A172 (cell line): ENCODE results near the gene FARS2. TPM values are rescaled to one million over a fixed set of nuclear protein-coding genes. Genes with fewer than 3 reads are reported as not detected.
A peak's percentile ranks its signal among the peaks of the same experiment; 100 is the strongest.

Experiments used
- DNase-seq: peaks from one replicate; pipeline ENCODE4 v3.0.0-alpha.2; 2015; ENCODE audit warnings: low spot score
- total RNA-seq: library from RNA; depleted of rRNA; stranded (reverse); fragments of >200 nt; shearing (Covaris generic); gene quantifications from 2 replicates; pipeline ENCODE4 v1.2.3, GENCODE V29; 2014

FARS2 gene
- total RNA-seq, 1 experiment from 2014 or later: 12.5 TPM

DNA sequence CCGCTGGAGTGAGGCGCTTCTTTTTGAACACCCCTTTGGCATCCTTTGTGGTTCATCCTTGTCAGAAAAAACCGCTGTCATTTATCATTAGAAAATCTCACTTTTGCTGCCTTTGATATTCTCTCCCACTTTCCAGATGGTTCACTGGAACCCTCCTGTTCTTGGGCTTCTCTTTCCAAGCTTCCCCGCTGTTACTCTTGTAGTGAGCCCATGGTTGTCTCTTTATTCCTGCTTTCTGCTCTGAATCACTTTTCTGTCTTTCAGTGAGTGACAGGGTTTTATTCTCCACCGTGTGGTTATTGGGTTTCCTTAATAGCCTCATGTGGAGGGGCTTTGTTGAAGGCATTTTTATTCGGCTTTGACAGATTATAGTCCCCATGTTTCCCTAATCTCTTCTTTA, 117.0 kb downstream of the FARS2 start:
- no peak for DNase-seq

- DNase-seq: peak; percentile 21
Measured at GRCh38 chr6:5379647-5380242, 118.4 kb downstream of the FARS2 start.

DNA sequence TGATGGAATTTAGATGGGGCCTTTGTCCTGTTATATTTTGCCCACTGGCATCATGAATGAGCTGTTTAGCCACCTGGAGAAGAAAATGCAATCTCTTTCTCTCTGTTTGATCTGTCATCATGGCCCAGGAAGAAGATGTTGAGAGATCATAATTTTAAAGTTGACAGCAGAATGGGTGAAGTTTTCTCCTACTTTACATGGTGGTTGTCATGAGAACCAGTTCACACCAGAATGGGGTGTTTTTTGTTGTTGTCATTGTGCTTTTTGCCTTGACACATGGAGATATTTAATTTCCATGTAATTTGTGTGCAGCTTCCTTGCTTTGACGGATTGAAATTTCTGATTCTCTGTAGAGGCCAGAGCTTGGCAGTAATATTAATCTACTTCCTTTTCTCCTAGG, 122.5 kb downstream of the FARS2 start:
- no peak for DNase-seq

DNA sequence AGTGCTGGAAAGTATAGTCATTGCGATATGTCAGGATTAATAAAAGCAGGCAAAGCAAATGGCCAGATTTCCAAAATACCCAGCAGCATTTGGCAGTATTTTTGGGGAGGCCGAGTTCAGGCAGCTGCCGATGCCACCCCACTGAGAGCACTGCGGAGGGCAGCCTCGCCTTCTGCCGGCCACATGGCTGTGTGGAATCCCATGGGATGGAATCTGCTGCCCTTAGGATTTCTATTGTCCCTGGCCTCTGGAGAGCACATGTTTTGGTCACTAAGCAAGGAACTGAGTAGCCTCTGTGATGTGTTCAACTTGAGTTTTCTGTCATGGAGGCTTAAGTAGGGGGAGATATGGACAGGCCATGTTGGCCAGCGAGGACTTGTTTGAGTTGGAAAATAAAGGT, 123.0 kb downstream of the FARS2 start:
- no peak for DNase-seq

DNA sequence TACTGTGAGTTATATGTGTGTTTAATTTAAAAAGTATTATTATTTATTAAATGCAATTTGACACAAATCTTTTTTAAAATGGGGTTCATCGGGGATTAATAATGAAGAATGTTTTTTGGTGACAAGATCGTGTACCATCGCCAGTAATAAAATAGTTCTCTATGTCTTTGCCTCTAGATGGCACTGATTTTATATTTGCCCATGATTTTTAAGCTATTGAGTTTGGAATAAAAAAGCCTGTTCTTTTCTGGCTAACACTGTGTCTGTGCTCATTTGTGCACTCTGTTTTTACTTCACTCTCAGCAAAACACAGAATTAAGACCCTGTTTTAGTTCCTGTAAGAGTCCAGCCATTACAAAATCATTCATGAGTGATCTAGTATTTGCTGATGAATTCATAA, 127.0 kb downstream of the FARS2 start:
- no peak for DNase-seq

DNA sequence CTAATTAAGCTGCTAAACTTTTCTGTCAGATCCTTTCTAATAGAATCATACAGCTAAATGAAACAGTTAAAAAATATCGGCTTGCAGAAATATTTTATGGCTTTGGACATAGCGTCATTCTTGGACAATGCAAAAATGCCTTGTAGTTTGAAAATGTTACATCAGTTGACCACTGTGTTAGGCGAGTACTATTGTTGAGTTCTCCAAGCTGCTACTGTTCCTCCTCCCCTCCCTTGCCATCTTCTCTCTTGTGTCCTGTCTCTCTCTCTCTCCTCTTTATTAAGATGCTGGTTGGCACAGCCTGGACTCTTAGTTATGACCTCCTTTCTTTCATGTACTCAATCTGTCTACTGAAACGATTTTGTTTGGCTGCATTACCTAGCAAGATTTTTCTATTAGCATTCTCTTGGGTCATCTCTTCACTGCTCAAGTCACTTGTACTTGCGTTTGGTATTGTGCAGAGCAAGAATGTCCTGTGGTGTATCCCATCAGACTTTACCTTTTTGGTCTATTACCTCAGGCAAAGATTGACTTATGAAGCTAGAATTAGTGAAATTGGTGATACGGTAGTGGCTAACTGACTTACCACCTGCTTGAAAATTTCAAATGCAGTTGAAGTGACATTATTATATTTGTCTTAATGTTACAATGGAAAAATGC, 127.9 kb downstream of the FARS2 start:
- DNase-seq: no peak

DNA sequence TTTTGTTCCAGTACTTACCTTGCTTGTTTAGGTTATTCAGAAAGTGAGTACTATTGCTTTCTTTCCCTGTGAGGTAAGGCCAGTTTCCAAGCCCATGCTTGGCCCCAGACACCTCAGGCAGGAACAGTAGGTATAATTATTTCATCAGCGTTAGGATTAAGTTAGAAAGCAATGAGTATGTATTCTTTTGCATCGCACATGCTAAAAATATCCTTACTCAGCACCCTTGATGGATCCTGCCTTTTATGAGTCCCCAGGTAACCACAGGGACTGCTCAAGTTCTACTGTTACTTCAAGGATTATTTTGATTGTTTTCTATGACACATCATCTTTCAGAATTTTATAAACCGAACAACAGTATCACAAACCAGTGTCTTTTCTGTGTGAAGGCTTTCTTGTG, 128.9 kb downstream of the FARS2 start:
- no peak for DNase-seq

- no peak for DNase-seq
Measured at GRCh38 chr6:5394280-5394679, 133.0 kb downstream of the FARS2 start.

GRCh38 chr6:5395719-5396118, 134.4 kb downstream of the FARS2 start:
- DNase-seq: no peak

DNA sequence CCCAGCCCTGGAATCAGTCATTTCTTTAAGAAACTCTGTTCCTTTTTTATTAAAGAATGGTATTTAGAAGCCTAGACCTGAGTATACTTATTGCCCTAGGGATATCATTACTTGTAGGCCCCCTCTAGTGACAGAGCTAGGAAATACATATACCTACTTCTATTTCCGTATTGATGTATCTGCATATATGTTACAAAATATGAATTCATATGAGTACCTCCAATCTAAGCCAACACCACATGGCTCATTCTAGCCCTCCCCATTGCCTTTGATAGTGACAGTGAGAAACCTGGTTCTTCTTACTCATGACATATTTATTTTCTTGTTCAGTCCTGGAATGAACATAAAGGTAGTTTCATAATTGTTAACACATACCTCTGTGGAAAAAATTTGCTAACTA, 137.2 kb downstream of the FARS2 start:
- DNase-seq: peak; percentile 51

GRCh38 chr6:5399391-5399790, 138.1 kb downstream of the FARS2 start:
- no peak for DNase-seq

GRCh38 chr6:5401845-5402738, 140.8 kb downstream of the FARS2 start:
- DNase-seq: no peak

- DNase-seq: no peak
Measured at GRCh38 chr6:5403076-5403475, 141.8 kb downstream of the FARS2 start.

- DNase-seq: no peak
Measured at GRCh38 chr6:5403609-5404008, 142.3 kb downstream of the FARS2 start.

DNA sequence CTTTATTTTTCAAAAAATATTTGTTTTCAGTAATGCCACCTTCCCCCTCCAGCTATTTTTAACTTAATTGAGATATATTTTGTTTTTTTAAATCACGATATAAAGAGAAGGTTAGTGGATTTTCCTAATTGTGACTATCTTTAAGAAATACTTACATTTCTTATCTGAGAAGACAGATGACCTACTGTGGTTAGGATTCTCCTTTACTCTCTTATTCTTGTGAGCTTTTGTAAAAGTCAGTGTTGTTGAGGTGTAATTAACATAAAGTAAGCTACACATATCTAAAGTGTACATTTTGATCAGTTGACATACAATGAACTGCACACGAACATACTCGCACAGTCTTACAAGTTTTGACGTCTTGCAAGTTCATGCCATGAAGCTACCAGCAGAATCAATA, 144.7 kb downstream of the FARS2 start:
- DNase-seq: no peak

DNA sequence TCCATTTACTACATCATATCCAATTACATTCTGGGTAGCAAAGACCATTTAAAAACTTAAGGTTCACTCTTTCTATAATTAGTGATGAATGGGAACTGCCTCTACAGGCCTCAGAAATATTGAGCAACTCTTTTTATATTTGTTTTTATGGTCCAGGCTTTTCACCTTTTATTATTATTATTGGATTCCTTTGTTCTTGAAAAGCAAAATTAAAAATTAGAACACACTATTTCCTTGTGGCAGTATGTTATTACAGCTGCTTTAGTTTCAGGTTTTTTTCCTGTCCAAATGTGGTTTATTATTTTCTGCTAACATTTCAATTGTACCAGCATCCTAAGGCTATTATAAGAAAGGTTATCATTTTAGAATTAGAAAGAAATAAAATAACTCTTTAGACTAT, 150.1 kb downstream of the FARS2 start:
- DNase-seq: no peak

DNA sequence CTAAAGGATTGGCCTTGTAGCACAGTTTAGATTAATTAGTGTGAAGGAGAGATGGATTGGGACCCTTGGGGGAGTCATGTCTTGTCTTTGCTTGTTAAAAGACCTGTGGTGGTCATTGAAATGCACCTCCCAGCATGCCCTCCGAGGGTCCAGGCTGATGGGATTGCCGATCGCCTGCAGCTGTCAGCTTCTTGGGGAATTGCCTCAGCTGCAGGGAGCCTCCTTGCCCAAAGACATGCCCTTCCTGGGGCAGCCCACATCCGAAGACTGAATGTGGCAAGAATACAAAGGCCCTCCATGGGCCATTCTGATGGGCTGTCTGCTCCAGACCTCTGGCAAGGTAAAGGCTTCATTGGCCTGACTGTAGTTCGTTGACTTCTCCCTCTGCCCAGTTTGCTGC, 150.7 kb downstream of the FARS2 start:
- DNase-seq: no peak

DNA sequence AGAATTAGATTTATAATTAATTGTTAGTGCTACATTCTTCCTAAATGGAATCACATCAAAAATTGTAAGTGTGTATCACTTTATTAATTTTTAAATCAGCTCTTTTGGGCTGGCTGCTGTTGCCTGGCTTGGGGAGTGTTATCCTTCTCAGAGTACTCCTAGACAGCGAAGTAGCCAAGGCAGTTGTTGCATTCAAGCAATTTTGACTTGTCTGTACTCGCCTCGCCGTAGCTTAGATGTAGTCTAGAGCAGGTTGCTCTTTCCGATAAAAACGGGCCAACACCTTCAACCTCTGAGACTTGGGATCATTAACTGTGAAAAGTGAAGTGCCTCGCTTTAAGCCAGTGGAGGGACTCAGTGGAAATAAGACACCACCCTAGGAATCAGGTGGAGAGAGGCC, 151.3 kb downstream of the FARS2 start:
- DNase-seq: no peak

GRCh38 chr6:5416250-5416649, 154.9 kb downstream of the FARS2 start:
- no peak for DNase-seq

DNA sequence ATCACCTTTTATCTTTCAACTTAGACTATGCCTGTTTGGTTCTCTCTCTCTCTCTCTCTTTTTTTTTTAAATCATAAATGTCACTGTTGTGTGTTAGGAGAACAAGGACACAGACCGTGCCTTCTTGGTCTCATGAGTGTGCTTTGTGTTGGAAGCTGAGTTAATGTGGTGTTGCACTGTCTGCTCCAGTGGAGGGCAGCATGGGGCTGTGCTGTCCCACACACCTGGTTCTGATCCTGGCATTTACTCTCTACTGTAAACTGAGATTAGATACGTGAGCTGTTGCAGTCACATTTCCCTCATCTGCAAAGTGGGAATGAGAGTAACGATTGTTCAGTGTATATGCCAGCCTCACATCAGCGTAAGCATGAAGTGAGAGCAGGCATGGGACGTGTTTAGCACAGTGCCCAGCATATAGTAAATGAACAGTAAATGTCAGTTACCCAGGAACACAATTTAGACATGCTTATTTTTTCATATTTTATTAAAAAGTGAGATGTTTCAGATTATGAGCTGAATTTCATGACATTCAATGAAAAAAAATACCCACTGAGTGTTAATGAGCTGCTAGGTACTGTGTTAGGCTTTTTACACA, 161.1 kb downstream of the FARS2 start:
- peak; percentile 49 for DNase-seq

GRCh38 chr6:5423251-5423650, 161.9 kb downstream of the FARS2 start:
- DNase-seq: no peak

- DNase-seq: no peak
Measured at GRCh38 chr6:5424726-5425125, 163.4 kb downstream of the FARS2 start.

- no peak for DNase-seq
Measured at GRCh38 chr6:5425267-5425666, 164.0 kb downstream of the FARS2 start.
